ENCODE results near the gene C4orf46. TPM values are rescaled to one million over a fixed set of nuclear protein-coding genes. Genes with fewer than 3 reads are reported as not detected.
"Not testable (repeated sequence)": the region's sequence is repeated elsewhere in the genome, so short reads cannot be mapped to it uniquely, and the experiment has no call there.

C4orf46 gene
- polyA plus RNA-seq, 4 donors, result 1.8 to 9.6 (median 3.9) TPM

DNA sequence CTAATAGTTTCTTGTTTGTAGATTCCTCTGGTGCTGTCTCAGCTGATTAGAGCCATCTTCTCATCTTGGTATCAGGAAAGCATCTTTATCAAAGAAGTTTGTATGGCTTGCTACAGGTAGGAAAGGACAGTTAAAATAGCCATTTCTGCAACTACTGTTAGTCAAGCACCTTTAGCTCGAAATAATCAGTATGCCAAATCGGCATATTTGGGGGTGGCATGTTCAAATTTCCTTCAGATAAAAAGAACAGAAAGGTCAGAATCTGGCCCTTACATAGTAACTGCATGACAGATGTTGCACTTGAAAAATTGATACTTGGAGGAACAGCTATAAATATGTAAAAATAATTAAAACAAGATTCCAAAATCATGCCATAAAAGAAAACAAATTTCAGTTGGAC is 4.8 kb downstream of the C4orf46 start:
- WGBS, 3 donors, result 97 to 99% (median 98%) methylated on average over 2 of the region's 2 CpGs
- H3K4me3 ChIP-seq (ENCODE audit: low read depth in 1 of 3, low read length in 3 of 3), result no peak overlapping the region
- no peak for DNase-seq
- H3K27me3 ChIP-seq (ENCODE audit: control insufficient read depth in 3 of 3, insufficient read depth in 3 of 3, low read length in 3 of 3), result no peaks in the 10 kb centered on the region
- no peak overlapping the region for H3K27ac ChIP-seq (ENCODE audit: low read depth in 1 of 3, low read length in 2 of 3)
- no peaks in the 10 kb centered on the region for H3K9me3 ChIP-seq (ENCODE audit: control insufficient read depth in 2 of 2, insufficient read depth in 1 of 2, low read depth in 1 of 2, low read length in 1 of 2)
- peaks cover 0 to 4% (median 3%) of the 10 kb centered on the region in 3 donors for H3K4me1 ChIP-seq (ENCODE audit: control insufficient read depth in 3 of 3, insufficient read depth in 2 of 3, low read depth in 1 of 3, low read length in 2 of 3)
- peaks cover 0 to 3% (median 0%) of the 10 kb centered on the region in 3 donors for H3K36me3 ChIP-seq (ENCODE audit: control insufficient read depth in 3 of 3, insufficient read depth in 2 of 3, low read depth in 1 of 3, low read length in 3 of 3)
- no peak for FAIRE-seq

DNA sequence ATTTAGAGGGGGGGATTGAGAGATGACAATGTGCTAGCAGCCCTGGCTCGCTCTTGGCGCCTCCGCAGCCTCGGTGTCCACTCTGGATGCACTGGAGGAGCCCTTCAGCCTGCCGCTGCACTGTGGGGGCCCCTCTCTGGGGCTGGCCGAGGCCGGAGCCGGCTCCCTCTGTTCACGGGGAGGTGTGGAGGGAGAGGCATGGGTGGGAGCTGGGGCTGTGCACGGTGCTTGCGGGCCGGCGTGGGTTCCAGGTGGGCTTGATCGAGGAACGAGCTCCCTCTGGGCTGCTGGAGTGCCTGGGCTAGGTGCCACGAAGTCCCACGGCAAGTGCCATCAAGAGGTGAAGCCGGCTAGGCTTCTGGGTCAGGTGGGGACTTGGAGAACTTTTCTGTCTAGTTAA is 6.9 kb downstream of the C4orf46 start:
- H3K27ac ChIP-seq (ENCODE audit: low read depth in 1 of 3, low read length in 2 of 3), result no peak overlapping the region
- no peaks in the 10 kb centered on the region for H3K27me3 ChIP-seq (ENCODE audit: control insufficient read depth in 3 of 3, insufficient read depth in 3 of 3, low read length in 3 of 3)
- 98 to 99% (median 99%) methylated on average over 18 of the region's 18 CpGs for WGBS, 3 donors
- FAIRE-seq, result no peak
- no peak for DNase-seq
- no peaks in the 10 kb centered on the region for H3K9me3 ChIP-seq (ENCODE audit: control insufficient read depth in 2 of 2, insufficient read depth in 1 of 2, low read depth in 1 of 2, low read length in 1 of 2)
- H3K36me3 ChIP-seq (ENCODE audit: control insufficient read depth in 3 of 3, insufficient read depth in 2 of 3, low read depth in 1 of 3, low read length in 3 of 3), result peaks cover 0 to 3% (median 0%) of the 10 kb centered on the region in 3 donors
- H3K4me1 ChIP-seq (ENCODE audit: control insufficient read depth in 3 of 3, insufficient read depth in 2 of 3, low read depth in 1 of 3, low read length in 2 of 3), result no peaks in the 10 kb centered on the region
- H3K4me3 ChIP-seq (ENCODE audit: low read depth in 1 of 3, low read length in 3 of 3), result no peak overlapping the region

DNA sequence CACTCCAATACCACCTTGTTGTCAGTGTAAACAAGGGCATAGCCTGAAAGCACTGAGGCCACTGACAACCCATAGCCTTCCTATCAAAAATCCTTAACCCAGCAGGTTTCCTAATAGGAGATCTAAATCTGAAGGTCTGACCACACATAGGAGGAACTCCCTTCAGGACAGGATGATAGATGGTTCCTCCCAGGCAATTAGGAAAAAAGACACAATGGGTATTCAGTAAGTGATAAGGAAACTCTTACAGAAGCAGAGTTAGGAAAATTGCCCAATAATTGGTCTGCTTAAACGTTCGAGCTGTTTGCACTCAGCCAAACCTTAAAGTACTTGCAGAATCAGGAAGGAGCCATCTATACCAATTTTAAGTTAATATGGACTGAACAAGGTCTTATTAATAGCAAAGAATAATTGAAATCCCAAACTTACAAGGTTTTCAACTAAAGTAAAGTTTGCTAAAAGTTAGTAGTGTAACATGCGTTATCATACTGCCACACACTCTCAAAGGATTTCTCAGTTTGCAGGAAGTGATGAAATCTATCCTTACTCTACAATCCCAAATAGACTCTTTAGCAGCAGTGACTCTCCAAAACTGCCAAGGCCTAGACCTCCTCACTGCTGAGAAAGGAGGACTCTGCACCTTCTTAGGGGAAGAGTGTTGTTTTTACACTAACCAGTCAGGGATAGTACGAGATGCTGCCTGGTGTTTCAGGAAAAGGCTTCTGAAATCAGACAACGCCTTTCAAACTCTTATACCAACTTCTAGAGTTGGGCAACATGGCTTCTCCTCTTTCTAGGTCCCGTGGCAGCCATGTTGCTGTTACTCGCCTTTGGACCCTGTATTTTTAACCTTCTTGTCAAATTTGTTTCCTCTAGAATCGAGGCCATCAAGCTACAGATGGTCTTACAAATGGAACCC is 7.7 kb downstream of the C4orf46 start:
- not testable (repeated sequence) for DNase-seq; H3K27me3 ChIP-seq (ENCODE audit: control insufficient read depth in 3 of 3, insufficient read depth in 3 of 3, low read length in 3 of 3); H3K9me3 ChIP-seq (ENCODE audit: control insufficient read depth in 2 of 2, insufficient read depth in 1 of 2, low read depth in 1 of 2, low read length in 1 of 2); H3K4me3 ChIP-seq (ENCODE audit: low read depth in 1 of 3, low read length in 3 of 3); FAIRE-seq; H3K4me1 ChIP-seq (ENCODE audit: control insufficient read depth in 3 of 3, insufficient read depth in 2 of 3, low read depth in 1 of 3, low read length in 2 of 3); H3K27ac ChIP-seq (ENCODE audit: low read depth in 1 of 3, low read length in 2 of 3); H3K36me3 ChIP-seq (ENCODE audit: control insufficient read depth in 3 of 3, insufficient read depth in 2 of 3, low read depth in 1 of 3, low read length in 3 of 3)
- 77 to 82% (median 80%) methylated on average over 8 of the region's 8 CpGs for WGBS, 3 donors

GRCh38 chr4:158663255-158663654 is 8.4 kb downstream of the C4orf46 start:
- H3K27me3 ChIP-seq (ENCODE audit: control insufficient read depth in 3 of 3, insufficient read depth in 3 of 3, low read length in 3 of 3); H3K27ac ChIP-seq (ENCODE audit: low read depth in 1 of 3, low read length in 2 of 3); FAIRE-seq; H3K4me3 ChIP-seq (ENCODE audit: low read depth in 1 of 3, low read length in 3 of 3); H3K36me3 ChIP-seq (ENCODE audit: control insufficient read depth in 3 of 3, insufficient read depth in 2 of 3, low read depth in 1 of 3, low read length in 3 of 3); H3K4me1 ChIP-seq (ENCODE audit: control insufficient read depth in 3 of 3, insufficient read depth in 2 of 3, low read depth in 1 of 3, low read length in 2 of 3); DNase-seq; H3K9me3 ChIP-seq (ENCODE audit: control insufficient read depth in 2 of 2, insufficient read depth in 1 of 2, low read depth in 1 of 2, low read length in 1 of 2): not testable (repeated sequence)
- 55 to 68% (median 58%) methylated on average over 4 of the region's 4 CpGs for WGBS, 3 donors

GRCh38 chr4:158657291-158657690 is 14.4 kb downstream of the C4orf46 start:
- Histone ChIP-seq H3K4me3 (ENCODE audit: low read depth in 1 of 3, low read length in 3 of 3) (no peak overlapping the region), H3K36me3 (ENCODE audit: control insufficient read depth in 3 of 3, insufficient read depth in 2 of 3, low read depth in 1 of 3, low read length in 3 of 3) (no peaks in the 10 kb centered on the region), H3K27ac (ENCODE audit: low read depth in 1 of 3, low read length in 2 of 3) (no peak overlapping the region), H3K27me3 (ENCODE audit: control insufficient read depth in 3 of 3, insufficient read depth in 3 of 3, low read length in 3 of 3) (no peaks in the 10 kb centered on the region), H3K4me1 (ENCODE audit: control insufficient read depth in 3 of 3, insufficient read depth in 2 of 3, low read depth in 1 of 3, low read length in 2 of 3) (no peaks in the 10 kb centered on the region), H3K9me3 (ENCODE audit: control insufficient read depth in 2 of 2, insufficient read depth in 1 of 2, low read depth in 1 of 2, low read length in 1 of 2) (no peaks in the 10 kb centered on the region)
- DNase-seq, result no peak
- FAIRE-seq, result no peak
- 89 to 96% (median 91%) methylated on average over 11 of the region's 11 CpGs for WGBS, 3 donors

- no peaks in the 10 kb centered on the region for H3K9me3 ChIP-seq (ENCODE audit: control insufficient read depth in 2 of 2, insufficient read depth in 1 of 2, low read depth in 1 of 2, low read length in 1 of 2)
- WGBS, 3 donors, result 66 to 75% (median 74%) methylated on average over 1 of the region's 1 CpG
- no peaks in the 10 kb centered on the region for H3K36me3 ChIP-seq (ENCODE audit: control insufficient read depth in 3 of 3, insufficient read depth in 2 of 3, low read depth in 1 of 3, low read length in 3 of 3)
- no peak overlapping the region for H3K4me3 ChIP-seq (ENCODE audit: low read depth in 1 of 3, low read length in 3 of 3)
- H3K27ac ChIP-seq (ENCODE audit: low read depth in 1 of 3, low read length in 2 of 3), result no peak overlapping the region
- H3K4me1 ChIP-seq (ENCODE audit: control insufficient read depth in 3 of 3, insufficient read depth in 2 of 3, low read depth in 1 of 3, low read length in 2 of 3), result no peaks in the 10 kb centered on the region
- no peaks in the 10 kb centered on the region for H3K27me3 ChIP-seq (ENCODE audit: control insufficient read depth in 3 of 3, insufficient read depth in 3 of 3, low read length in 3 of 3)
- no peak for DNase-seq
- FAIRE-seq, result no peak
These were observed 15.2 kb downstream of the C4orf46 start for GRCh38 chr4:158656439-158656838.

DNA sequence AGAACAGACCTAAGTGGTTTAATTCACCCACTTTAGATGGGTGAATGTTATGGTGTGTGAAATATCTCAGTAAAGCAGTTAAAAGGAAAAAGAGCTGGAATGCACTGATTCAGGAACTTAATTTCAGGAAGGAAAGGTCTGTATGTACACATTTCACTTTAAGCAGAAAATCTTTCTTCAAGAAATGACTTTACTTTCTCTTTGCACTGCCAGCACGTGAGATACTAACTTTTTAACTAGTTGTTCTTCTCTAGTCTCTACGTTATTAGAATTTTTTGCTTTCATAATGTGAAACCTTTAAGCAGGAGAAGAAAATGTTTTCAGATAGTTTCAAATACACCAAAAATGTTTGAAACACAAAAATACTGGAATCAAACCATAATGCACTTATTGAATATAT is 18.8 kb downstream of the C4orf46 start:
- Histone ChIP-seq H3K27ac (ENCODE audit: low read depth in 1 of 3, low read length in 2 of 3) (no peak overlapping the region), H3K9me3 (ENCODE audit: control insufficient read depth in 2 of 2, insufficient read depth in 1 of 2, low read depth in 1 of 2, low read length in 1 of 2) (no peaks in the 10 kb centered on the region), H3K4me1 (ENCODE audit: control insufficient read depth in 3 of 3, insufficient read depth in 2 of 3, low read depth in 1 of 3, low read length in 2 of 3) (no peaks in the 10 kb centered on the region), H3K27me3 (ENCODE audit: control insufficient read depth in 3 of 3, insufficient read depth in 3 of 3, low read length in 3 of 3) (no peaks in the 10 kb centered on the region), H3K36me3 (ENCODE audit: control insufficient read depth in 3 of 3, insufficient read depth in 2 of 3, low read depth in 1 of 3, low read length in 3 of 3) (no peaks in the 10 kb centered on the region), H3K4me3 (ENCODE audit: low read depth in 1 of 3, low read length in 3 of 3) (no peak overlapping the region)
- WGBS, 3 donors, result 4 to 13% (median 7%) methylated on average over 2 of the region's 2 CpGs
- FAIRE-seq (peak; percentile 76), DNase-seq (no peak)

DNA sequence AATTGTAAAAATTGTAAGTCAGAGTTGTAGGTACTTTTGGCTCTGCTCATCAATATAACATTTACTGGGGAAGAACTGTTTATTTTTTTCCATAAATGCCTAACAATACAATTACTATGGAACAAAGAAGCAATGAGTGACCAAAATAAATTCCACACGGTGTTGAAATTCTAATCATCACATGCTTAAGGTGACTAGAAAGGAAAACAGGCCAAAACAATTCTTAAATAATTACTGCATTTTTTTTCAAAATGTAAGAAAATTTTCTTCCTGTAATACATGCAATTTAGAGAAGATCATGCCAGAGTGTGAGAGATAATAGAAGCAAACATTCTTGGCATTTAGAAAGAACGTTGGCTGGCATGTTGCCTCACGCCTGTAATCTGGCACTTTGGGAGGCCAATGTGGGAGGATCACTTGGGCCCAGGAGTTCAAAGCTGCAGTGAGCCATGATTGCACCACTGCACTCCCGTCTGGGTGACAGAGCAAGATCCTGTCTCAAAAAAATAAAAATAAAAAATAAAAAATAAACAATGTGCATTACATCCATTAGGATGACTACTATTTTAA is 22.5 kb downstream of the C4orf46 start:
- H3K27me3 ChIP-seq (ENCODE audit: control insufficient read depth in 3 of 3, insufficient read depth in 3 of 3, low read length in 3 of 3), result no peaks in the 10 kb centered on the region
- H3K9me3 ChIP-seq (ENCODE audit: control insufficient read depth in 2 of 2, insufficient read depth in 1 of 2, low read depth in 1 of 2, low read length in 1 of 2), result no peaks in the 10 kb centered on the region
- WGBS, 3 donors, result 55 to 71% (median 57%) methylated on average over 4 of the region's 4 CpGs
- no peaks in the 10 kb centered on the region for H3K36me3 ChIP-seq (ENCODE audit: control insufficient read depth in 3 of 3, insufficient read depth in 2 of 3, low read depth in 1 of 3, low read length in 3 of 3)
- no peak for FAIRE-seq
- H3K4me3 ChIP-seq (ENCODE audit: low read depth in 1 of 3, low read length in 3 of 3), result no peak overlapping the region
- H3K4me1 ChIP-seq (ENCODE audit: control insufficient read depth in 3 of 3, insufficient read depth in 2 of 3, low read depth in 1 of 3, low read length in 2 of 3), result no peaks in the 10 kb centered on the region
- no peak for DNase-seq
- no peak overlapping the region for H3K27ac ChIP-seq (ENCODE audit: low read depth in 1 of 3, low read length in 2 of 3)
